Memory B cell (primary cell): Measurements from ENCODE around the gene EPHA4.

Experiments
- ATAC-seq: fragments of 150-1000 bp; cut with Tn5 transposase; 2 replicates; pipeline ENCODE4 v1.10.0; 2021; ENCODE audit warnings: low read depth, mild to moderate bottlenecking, moderate library complexity
- DNase-seq, 2 donors: peaks; one replicate each; pipeline ENCODE4 v3.0.0; 2022; ENCODE audit warnings: low spot score in 2 of 2
- H3K27ac Mint-ChIP-seq: one replicate; pipeline ENCODE4 v1.8.0; 2022; ENCODE audit warnings: mild to moderate bottlenecking, moderate library complexity, mixed read lengths
- H3K27me3 Mint-ChIP-seq: one replicate; pipeline ENCODE4 v1.8.0; 2022; ENCODE audit warnings: mixed read lengths
- H3K36me3 Mint-ChIP-seq: one replicate; pipeline ENCODE4 v1.8.0; 2022; ENCODE audit warnings: mild to moderate bottlenecking, mixed read lengths
- H3K4me1 Mint-ChIP-seq: one replicate; pipeline ENCODE4 v1.8.0; 2022; ENCODE audit warnings: mixed read lengths
- H3K4me3 Mint-ChIP-seq: one replicate; pipeline ENCODE4 v1.8.0; 2022; ENCODE audit warnings: mild to moderate bottlenecking, moderate library complexity, mixed read lengths
- H3K9me3 Mint-ChIP-seq: one replicate; pipeline ENCODE4 v1.8.0; 2022; ENCODE audit warnings: mixed read lengths

The EPHA4 gene

DNA sequence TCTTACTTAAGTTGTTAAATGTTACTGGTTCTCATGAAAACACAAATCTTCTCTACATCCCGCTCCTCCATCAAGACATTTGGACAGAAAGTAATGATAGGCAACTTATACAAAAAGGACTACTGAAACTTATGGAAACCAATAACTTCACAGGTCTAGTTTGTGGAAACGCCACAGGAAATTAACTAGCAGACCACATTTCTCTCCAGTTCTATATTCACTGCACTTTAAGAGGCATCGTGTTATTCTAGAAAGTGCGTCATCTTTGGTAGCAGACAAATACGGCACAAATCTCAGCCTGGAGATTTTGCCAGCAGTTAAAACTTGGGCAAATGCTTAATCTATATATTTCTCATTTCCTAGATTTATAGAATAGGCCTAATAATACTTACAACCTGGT lies 164.3 kb downstream of the EPHA4 start:
- Mint-ChIP-seq H3K36me3 (peaks cover 4% of the 10 kb centered on the region), H3K4me1 (peaks cover 3% of the 10 kb centered on the region), H3K27me3 (peaks cover 6% of the 10 kb centered on the region), H3K27ac (no peak overlapping the region), H3K4me3 (no peak overlapping the region), H3K9me3 (peaks cover 10% of the 10 kb centered on the region)
- no peak for DNase-seq
- ATAC-seq, result no peak

DNA sequence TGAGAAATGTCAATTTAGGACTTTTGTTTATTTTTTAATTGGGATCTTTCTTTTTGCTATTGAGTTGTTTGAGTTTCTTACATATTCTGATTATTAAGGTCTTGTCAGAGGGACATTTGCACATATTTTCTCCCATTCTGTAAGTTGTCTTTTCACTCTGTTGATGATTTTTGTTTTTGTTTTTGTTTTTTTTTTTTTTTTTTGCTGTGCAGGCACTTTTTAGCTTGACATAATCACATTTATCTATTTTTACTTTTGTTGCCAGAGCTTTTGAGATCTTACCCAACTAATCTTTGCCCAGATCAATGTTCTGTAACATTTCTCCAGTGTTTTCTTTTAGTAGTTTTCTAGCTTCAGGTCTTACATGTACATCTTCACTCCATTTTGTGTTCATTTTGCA lies 166.6 kb downstream of the EPHA4 start:
- ATAC-seq (no peak), DNase-seq (no peak)
- Mint-ChIP-seq H3K4me1 (peaks cover 3% of the 10 kb centered on the region), H3K4me3 (no peak overlapping the region), H3K27ac (no peak overlapping the region), H3K36me3 (peaks cover 2% of the 10 kb centered on the region), H3K9me3 (peaks cover 10% of the 10 kb centered on the region), H3K27me3 (peaks cover 4% of the 10 kb centered on the region)

DNA sequence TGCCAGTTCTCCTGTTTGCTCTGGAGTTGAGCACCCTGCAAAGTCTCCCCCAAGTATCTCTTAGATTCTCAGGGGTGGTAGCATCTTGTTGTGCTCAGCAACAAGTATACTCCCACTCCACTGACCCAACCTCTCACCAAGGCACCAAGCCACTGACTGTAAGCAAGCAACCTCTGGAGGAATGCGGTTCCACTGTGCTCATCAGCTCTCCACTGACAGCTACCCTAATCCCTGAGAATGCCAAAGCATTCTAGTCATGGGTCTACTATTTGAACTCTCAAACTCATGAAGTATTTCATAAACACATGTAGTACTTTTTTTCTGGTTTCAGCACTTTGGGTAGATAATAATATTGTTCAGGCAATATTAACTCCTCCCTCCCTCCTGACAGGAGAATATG lies 170.0 kb downstream of the EPHA4 start:
- H3K36me3 Mint-ChIP-seq, result peaks cover 5% of the 10 kb centered on the region
- H3K27ac Mint-ChIP-seq, result no peak overlapping the region
- ATAC-seq (no peak), DNase-seq (no peak)
- peaks cover 2% of the 10 kb centered on the region for H3K27me3 Mint-ChIP-seq
- H3K4me1 Mint-ChIP-seq, result peaks cover 3% of the 10 kb centered on the region
- H3K9me3 Mint-ChIP-seq, result peaks cover 10% of the 10 kb centered on the region
- no peak overlapping the region for H3K4me3 Mint-ChIP-seq

DNA sequence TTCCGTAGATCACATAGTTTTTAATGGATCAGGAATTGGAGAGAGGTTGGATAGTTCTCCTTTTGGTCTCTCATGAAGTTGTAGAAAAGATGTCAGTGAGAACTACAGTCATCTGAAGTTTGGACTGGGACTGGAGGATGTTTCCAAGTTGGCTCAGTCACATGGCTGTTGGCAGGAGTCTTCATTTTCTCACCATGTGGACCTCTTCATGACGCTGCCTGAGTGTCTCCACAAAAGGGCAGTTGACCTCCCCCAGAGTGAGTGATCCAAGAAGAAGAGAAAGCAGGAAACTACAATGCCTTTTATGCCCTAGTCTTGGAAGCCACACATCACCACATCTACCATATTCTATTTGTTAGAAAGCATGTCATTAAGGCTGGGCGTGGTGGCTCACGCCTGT lies 171.7 kb downstream of the EPHA4 start:
- no peak overlapping the region for H3K4me3 Mint-ChIP-seq
- H3K36me3 Mint-ChIP-seq, result peaks cover 5% of the 10 kb centered on the region
- peaks cover 1% of the 10 kb centered on the region for H3K9me3 Mint-ChIP-seq
- peaks cover 2% of the 10 kb centered on the region for H3K27me3 Mint-ChIP-seq
- H3K4me1 Mint-ChIP-seq, result peaks cover 2% of the 10 kb centered on the region
- ATAC-seq (no peak), DNase-seq (no peak)
- H3K27ac Mint-ChIP-seq, result no peak overlapping the region

DNA sequence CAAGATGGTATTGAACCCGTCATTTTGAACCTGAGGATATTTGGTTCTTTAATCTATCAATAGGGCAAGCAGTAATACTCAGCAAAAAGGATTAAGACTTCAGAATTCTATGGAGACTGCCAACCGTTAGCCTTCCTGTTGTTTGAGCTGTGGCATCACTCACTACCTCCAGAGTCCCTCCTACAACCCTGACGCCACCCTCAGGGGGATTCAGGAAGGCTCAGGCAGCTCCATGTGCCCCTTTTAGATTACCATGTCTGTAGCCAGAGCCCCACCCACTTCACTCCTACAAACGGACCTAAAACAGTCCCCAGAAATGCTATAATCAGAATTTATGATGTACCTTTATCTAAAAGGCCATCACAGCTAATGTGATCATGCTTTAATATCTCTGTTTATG lies 172.9 kb downstream of the EPHA4 start:
- DNase-seq (no peak), ATAC-seq (no peak)
- H3K27me3 Mint-ChIP-seq, result peaks cover 2% of the 10 kb centered on the region
- H3K4me1 Mint-ChIP-seq, result peaks cover 2% of the 10 kb centered on the region
- H3K27ac Mint-ChIP-seq, result no peak overlapping the region
- H3K4me3 Mint-ChIP-seq, result no peak overlapping the region
- peaks cover 1% of the 10 kb centered on the region for H3K9me3 Mint-ChIP-seq
- H3K36me3 Mint-ChIP-seq, result peaks cover 5% of the 10 kb centered on the region

DNA sequence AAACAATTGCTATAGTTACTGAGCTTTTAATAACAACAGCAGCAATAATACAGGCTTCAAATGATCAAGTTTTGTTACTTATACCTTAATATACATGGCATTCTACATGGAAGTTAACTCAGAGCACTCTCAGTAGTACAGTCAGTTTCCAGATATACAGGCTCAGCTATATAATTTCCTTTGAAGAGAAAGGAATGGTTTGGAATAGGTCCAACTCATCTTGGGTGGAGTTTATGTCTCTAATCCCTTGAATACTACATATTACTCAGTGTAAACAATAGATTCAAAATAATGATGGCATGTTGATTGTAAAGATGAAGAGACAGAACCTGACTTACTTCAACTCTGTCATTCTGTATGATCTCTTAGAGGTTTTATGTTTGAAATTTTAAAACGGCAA lies 174.9 kb downstream of the EPHA4 start:
- H3K36me3 Mint-ChIP-seq, result peaks cover 5% of the 10 kb centered on the region
- DNase-seq (no peak), ATAC-seq (no peak)
- peaks cover 2% of the 10 kb centered on the region for H3K27me3 Mint-ChIP-seq
- peaks cover 1% of the 10 kb centered on the region for H3K9me3 Mint-ChIP-seq
- peaks cover 2% of the 10 kb centered on the region for H3K4me1 Mint-ChIP-seq
- no peak overlapping the region for H3K27ac Mint-ChIP-seq
- no peak overlapping the region for H3K4me3 Mint-ChIP-seq

DNA sequence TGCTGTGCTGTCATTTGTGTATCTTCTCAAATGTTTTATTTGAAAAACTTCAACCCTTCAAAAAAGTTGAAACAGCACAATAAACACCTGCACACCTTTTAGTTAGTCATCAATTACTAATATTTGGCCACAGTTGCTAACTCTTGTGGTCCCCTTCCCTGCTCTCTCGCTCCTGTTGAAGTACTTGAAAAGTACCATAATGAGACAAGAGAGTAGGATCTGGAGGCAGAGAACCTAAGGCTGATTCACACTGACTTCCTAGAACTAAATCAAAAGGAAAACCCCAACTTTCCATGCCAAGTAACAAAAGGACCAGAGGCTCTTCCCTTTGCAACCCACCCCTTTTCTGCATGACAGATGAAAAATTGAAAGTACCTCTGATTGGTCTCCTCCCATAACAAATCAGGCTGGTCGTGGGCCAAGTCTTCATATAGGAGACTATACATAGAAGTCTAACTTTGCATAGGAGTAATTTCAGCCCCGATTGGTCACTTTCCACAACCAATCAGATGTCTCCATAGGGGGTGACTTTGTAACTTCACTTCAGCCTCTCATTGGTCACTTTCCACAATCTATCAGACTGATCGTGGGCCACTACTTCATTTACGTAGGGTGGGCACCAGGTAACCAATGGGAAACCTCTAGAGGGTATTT lies 179.7 kb downstream of the EPHA4 start:
- ATAC-seq (no peak), DNase-seq (no peak)
- H3K4me3 Mint-ChIP-seq, result no peak overlapping the region
- no peaks in the 10 kb centered on the region for H3K36me3 Mint-ChIP-seq
- no peaks in the 10 kb centered on the region for H3K9me3 Mint-ChIP-seq
- peaks cover 2% of the 10 kb centered on the region for H3K4me1 Mint-ChIP-seq
- no peak overlapping the region for H3K27ac Mint-ChIP-seq
- H3K27me3 Mint-ChIP-seq, result no peaks in the 10 kb centered on the region

DNA sequence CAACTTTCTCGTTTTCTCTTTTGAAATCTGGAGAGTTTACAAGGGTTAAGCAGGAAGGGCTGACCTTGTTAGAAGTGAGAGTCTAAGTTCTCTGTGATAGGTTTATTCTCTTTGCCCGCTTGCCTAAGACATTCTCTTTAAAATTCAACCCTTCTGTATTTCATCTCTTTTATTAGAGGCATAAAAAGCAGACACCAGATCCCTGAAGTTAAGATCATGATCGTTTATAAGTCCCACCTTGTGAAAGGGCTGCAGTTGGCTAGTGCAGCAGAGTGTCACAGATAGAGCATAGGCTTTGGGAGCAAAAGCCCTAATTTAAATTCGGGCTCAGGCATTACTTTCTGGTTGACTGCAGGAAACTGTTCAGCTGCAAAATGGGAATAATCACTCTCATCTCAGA lies 181.2 kb downstream of the EPHA4 start:
- DNase-seq (no peak), ATAC-seq (no peak)
- Mint-ChIP-seq H3K27me3 (no peaks in the 10 kb centered on the region), H3K4me1 (no peaks in the 10 kb centered on the region), H3K27ac (no peak overlapping the region), H3K9me3 (no peaks in the 10 kb centered on the region), H3K36me3 (no peaks in the 10 kb centered on the region), H3K4me3 (no peak overlapping the region)

DNA sequence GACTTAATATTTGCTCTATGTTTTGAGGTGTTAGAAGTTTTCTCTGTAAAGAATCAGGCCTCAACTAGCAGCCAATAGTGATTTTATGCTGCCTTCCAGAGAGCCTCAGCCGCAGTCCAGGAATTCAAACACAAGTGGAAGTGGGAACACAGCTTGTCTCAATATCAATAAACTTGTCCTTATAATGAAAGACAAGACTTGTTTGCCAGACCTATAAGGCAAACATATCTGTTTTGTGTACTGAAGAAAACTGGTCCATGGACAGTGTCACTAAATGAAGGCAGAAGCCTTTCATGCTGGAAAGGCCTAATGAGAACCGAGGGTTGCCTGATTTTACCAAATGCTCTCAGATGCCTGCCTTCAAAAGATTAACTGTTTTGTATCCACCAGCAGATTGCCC lies 182.2 kb downstream of the EPHA4 start:
- no peak for ATAC-seq
- Mint-ChIP-seq H3K36me3 (no peaks in the 10 kb centered on the region), H3K9me3 (no peaks in the 10 kb centered on the region)

DNA sequence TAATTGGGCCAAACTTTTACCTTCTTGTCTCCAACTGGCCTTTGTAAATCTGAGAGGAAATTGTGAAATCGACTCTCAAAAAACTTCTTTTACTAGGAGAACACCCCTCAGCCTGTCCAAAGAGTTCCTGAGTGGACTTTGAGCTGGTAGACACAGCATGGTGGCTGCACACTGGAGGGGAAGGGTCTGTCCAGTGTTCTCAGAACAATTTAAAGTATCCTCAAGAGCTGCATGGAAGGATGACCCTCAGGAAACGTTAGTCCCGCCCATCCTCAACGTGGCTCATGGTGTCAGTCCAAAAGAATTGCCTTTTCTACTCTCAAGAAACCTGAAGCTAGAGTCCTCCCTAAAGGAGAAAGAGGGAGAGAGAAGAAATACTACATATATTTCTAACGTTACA lies 182.7 kb downstream of the EPHA4 start:
- H3K9me3 Mint-ChIP-seq, result no peaks in the 10 kb centered on the region
- no peaks in the 10 kb centered on the region for H3K27me3 Mint-ChIP-seq
- H3K4me3 Mint-ChIP-seq, result no peak overlapping the region
- H3K36me3 Mint-ChIP-seq, result no peaks in the 10 kb centered on the region
- ATAC-seq (no peak), DNase-seq (no peak)
- H3K27ac Mint-ChIP-seq, result no peak overlapping the region
- no peaks in the 10 kb centered on the region for H3K4me1 Mint-ChIP-seq

More for the DNA sequence above, 182.2 kb downstream of the EPHA4 start:
- Mint-ChIP-seq H3K27me3 (no peaks in the 10 kb centered on the region), H3K27ac (no peak overlapping the region), H3K4me3 (no peak overlapping the region), H3K4me1 (no peaks in the 10 kb centered on the region)
- no peak for DNase-seq

DNA sequence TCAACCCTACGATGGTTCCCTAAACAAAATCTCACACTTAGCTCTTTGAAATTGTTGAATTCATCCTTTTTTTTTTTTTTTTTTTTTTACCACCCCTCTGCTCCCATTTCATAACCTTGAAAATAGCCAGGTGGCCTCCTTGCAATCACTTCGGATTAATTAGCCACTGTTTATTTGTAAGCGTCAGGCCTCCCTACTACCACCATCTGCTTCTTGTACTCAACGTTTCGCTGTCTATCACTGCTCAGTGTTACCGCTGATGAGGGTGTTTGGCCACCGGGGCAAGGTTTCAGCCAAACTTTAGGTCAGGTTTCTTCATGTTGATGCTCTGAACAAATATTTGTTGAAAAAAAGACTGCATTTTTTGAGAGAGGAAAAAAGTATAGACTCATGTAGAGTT lies 183.2 kb downstream of the EPHA4 start:
- Mint-ChIP-seq H3K27ac (no peak overlapping the region), H3K4me3 (no peak overlapping the region), H3K36me3 (no peaks in the 10 kb centered on the region), H3K9me3 (no peaks in the 10 kb centered on the region), H3K4me1 (no peaks in the 10 kb centered on the region), H3K27me3 (no peaks in the 10 kb centered on the region)
- DNase-seq, result no peak
- ATAC-seq, result no peak

DNA sequence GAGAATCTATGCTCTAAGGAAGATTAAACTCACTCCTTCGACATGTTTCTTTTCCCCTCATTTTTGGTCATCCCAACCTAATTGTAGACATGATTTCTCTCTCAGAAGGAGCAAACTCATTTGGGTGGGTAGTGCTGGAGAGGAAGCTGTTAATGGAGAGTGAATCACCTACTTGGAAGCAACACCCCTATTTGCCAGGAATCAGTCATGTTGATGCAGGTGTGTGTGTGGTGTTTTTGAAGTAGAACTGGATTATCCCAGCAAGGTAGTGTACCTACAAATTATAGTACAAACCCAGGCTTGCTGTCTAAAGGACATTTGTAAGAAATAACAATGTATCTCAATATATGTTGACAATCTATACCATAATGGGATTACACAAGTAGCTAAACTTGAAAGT lies 186.4 kb downstream of the EPHA4 start:
- no peaks in the 10 kb centered on the region for H3K9me3 Mint-ChIP-seq
- H3K4me3 Mint-ChIP-seq, result no peak overlapping the region
- ATAC-seq (no peak), DNase-seq (no peak)
- no peaks in the 10 kb centered on the region for H3K27me3 Mint-ChIP-seq
- H3K27ac Mint-ChIP-seq, result no peak overlapping the region
- no peaks in the 10 kb centered on the region for H3K36me3 Mint-ChIP-seq
- no peaks in the 10 kb centered on the region for H3K4me1 Mint-ChIP-seq

DNA sequence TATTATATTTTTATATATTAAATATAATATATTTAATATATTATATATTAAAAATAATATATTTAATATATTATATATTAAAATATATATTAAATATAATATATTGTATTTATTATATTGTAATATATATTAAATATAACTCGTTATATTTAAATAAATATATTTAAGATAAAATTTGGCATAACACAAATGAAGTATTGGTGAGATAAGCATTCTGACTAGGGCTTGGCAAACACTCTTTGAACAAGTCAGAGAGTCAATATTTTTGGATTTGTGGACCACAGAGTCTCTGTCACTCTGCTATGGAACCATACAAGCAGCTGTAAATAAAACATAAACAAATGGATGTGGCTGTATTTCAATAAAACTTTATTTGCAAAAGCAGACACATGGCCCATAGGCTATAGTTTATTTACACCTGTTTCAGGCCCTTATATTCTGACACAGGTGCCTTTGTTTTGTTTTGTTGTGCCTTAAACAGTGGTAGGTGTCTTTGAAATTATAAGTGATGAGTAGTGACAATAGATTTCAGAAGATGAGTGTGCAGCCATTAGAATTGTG lies 190.1 kb downstream of the EPHA4 start:
- ATAC-seq (no peak), DNase-seq (no peak)
- Mint-ChIP-seq H3K27ac (no peak overlapping the region), H3K4me3 (no peak overlapping the region), H3K4me1 (peaks cover 3% of the 10 kb centered on the region), H3K36me3 (no peaks in the 10 kb centered on the region), H3K27me3 (no peaks in the 10 kb centered on the region), H3K9me3 (no peaks in the 10 kb centered on the region)

DNA sequence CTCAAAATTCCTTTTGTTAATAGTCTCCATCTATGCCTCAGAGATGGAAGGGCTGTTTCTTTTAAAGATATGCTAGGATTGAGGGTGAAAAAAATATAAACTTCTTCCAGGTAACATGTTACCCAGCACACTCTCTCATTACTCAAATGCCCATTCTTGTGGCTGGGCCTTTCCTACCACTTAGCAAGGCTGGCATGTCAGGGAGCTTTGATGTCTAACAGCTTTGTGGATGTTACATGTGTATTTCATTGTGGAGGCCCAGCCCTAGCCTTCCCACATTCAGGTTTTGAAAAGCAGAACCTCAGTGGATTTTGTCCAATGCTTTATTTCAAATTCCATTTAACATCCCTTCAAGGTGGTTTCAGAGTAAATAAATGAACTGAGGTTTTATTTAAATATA lies 191.4 kb downstream of the EPHA4 start:
- Mint-ChIP-seq H3K9me3 (no peaks in the 10 kb centered on the region), H3K36me3 (no peaks in the 10 kb centered on the region), H3K4me1 (peaks cover 3% of the 10 kb centered on the region), H3K27me3 (no peaks in the 10 kb centered on the region), H3K27ac (no peak overlapping the region), H3K4me3 (no peak overlapping the region)
- no peak for ATAC-seq
- DNase-seq, result no peak

DNA sequence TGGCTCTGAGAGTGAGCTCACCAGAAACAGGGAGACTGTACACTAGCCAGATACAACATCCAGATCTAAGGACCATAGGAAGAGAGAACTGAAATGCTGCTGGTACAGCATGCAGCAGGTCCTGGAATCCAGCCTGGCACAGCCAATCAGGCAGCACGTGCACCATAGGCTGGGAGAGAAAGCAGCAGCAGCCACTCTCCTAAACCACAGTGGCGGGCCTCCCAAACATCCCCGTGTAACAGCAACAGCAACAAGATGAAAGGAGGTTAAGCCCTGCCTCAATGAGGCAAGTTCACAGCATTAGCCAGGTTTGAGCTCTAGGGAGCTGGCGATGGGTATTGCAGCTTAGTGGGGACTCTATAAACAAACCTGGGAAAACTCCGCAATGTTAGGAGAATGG lies 192.0 kb downstream of the EPHA4 start:
- DNase-seq, result no peak
- Mint-ChIP-seq H3K9me3 (no peaks in the 10 kb centered on the region), H3K27ac (no peak overlapping the region), H3K27me3 (no peaks in the 10 kb centered on the region), H3K4me3 (no peak overlapping the region), H3K36me3 (no peaks in the 10 kb centered on the region), H3K4me1 (peaks cover 3% of the 10 kb centered on the region)
- no peak for ATAC-seq
